KBM-7 (cell line): ENCODE data around the gene PHKA2.

Experiments used
- DNase-seq: peaks from one replicate; pipeline ENCODE4 v3.0.0-alpha.2; 2015
- in situ Hi-C: fragments of 300-500 bp; cut with MboI; formaldehyde crosslinking; loops from 2 replicates; pipeline ENCODE4 v1.14.3; 2020; ENCODE audit warnings: low sequenced_read_pairs, low pct_unique_long_range_greater_than_20kb, mixed read lengths

The PHKA2 gene

DNA sequence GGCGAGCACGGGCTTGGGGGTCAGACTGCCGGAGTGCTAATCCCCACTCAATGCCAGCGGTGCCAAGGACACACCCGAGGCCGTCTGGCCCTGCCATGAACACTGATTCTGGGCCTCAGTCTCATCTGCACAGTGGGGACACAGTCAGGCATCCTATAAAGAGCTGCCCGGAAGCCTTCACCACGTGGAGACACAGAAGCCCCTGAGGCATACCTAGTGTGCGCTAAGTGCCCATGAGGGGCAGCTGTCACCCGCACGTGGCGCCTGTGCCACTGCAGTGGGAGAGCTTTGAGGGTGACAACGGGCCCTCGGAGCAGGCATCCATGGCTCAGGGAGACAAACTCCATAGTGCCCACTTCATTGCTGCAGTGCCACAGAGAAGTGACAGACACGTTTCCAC, 86.3 kb downstream of the PHKA2 start:
- no peak for DNase-seq
- in situ Hi-C loops: loop anchor here (10.0 kb wide), 1 partner anchor 503 kb away; no protein-coding TSS in a partner anchor

DNA sequence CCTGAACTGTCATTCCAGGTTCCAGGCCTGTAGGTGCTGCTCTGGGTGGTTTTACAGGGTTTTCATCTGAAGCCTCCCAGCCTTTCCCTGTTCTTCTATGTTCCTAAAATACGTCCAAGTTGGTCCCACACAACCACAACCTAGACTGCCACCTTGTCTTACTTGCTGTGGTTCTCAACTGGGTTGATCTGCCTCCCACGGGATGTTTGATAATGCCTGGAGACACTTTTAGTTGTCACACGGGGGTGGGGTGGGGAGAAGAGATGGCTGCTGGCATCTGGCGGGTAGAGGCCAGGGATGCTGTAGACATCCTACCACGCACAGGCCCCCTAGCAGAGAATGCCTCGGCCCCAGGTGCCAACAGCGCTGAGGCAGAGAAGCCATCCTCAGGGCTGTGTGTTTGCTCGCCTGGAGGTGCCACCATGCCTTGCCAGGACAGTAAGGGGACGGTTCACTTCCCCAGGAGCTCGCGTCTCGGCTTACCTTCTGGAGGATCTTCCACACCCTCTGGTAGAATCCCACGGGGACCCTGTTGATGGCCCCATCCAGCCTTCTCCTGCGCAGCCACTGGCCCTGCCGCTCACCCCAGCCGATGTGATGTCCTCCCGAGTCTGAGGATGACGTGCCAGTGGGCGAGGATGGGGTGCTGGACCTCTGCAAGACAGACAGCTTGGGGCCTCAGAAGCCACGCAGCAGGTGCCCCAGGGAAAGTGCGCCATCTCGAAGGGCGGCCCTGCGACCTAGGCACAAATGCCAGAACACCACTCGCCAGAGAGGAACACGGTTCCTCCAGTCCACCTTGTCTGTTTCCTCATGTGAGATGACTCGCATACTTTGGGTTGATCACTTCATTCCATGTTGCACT, 87.0 kb downstream of the PHKA2 start:
- DNase-seq: no peak
- in situ Hi-C loops: loop anchor here (10.0 kb wide), 1 partner anchor 502 kb away; no protein-coding TSS in a partner anchor

DNA sequence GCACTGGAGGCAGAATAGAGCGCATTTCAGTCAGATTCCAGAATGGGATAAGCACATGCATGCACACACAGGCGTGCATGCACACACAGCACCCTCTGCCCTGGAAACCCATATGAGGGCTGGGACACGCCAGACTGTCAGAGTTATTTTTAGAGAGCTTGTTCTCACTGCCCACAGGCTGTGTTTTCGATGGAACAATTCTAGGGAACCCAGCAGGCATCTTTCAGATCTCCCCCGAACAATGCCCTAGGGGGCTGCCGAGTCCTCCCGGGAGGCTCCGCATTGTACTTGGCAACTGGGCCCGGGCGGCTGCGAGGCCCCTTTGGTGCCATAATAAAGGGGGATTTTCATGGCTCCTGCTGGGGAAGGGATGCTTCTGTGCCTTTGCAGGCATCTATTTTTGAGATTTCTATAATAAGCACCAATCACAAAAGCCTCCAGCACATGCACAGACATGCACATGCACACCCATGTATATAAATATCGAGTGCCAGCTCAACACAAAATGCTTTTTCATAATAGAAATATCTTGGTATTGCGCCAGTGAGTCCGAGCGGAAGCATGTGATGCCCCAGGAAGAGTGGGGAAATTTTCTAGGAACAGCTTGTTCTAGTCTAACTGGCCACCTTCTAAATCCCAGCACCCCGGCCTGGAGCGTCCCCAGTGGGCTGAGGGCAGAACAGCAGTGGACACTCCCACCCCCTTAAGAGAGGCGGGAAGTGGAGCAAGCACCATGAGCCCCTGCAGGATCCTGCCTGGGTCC, 88.5 kb downstream of the PHKA2 start:
- in situ Hi-C loops: loop anchor here (10.0 kb wide), 1 partner anchor 501 kb away; no protein-coding TSS in a partner anchor
- DNase-seq: no peak

DNA sequence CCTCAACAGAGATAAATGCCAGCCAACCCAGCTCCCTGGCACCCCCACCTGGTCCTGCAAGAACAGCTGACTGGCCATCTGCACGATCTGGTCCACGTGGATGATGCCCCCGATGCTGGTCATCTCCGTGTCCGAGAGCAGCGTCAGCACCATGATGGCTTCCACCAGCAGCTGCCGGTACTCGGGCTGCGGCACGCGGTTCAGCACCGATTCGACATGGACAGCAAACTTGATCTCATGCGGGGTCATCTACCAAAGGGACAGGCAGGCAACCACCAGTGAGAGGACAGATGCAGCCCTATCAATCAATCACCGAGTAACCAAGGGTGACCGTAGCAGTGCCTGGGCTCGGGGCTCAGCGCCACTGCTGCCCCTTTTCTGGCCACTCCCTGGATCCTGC, 89.8 kb downstream of the PHKA2 start:
- DNase-seq: no peak
- in situ Hi-C loops: loop anchor here (10.0 kb wide), 1 partner anchor 499 kb away; no protein-coding TSS in a partner anchor

DNA sequence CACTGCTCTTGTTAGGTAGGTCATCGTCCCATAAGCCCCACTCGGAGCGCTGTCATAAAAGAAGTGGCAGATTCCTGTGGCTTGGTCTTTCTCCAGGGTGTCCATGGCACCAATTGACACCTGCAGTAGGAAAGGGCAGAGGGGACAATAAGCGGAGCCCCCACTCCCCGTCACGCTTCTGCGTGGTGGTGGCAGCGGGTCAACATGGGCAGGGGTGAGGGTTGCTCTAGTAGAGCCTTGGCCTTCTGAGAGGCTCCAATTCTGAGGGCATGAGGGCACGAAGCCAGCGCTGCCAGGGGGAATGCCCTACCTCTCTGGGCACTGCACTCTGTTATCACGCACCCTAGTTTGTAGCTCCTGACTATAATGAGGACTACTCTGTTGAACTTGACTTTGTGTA, 90.4 kb downstream of the PHKA2 start:
- no peak for DNase-seq
- in situ Hi-C loops: loop anchor here (10.0 kb wide), 1 partner anchor 499 kb away; no protein-coding TSS in a partner anchor

DNA sequence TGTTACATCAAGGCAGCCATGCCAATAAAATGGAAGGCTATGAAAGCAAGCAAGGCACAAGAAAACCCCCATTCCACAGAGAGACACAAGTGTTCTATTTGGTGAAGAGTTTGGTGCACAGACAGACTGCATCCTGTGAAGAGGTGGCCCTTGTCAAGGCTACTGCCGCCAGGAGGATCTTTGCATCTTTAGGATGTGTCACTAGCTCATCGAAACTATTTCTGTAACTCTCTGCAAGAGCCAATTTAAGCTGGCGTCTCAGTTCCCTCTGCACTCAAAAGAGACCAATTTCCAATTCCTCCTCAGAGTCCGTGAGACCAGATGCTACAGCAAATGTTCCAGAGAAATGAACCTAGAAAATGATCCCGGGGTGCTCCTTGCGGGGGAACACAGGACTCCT, 91.0 kb downstream of the PHKA2 start:
- in situ Hi-C loops: loop anchor here (10.0 kb wide), 1 partner anchor 498 kb away; no protein-coding TSS in a partner anchor
- no peak for DNase-seq

DNA sequence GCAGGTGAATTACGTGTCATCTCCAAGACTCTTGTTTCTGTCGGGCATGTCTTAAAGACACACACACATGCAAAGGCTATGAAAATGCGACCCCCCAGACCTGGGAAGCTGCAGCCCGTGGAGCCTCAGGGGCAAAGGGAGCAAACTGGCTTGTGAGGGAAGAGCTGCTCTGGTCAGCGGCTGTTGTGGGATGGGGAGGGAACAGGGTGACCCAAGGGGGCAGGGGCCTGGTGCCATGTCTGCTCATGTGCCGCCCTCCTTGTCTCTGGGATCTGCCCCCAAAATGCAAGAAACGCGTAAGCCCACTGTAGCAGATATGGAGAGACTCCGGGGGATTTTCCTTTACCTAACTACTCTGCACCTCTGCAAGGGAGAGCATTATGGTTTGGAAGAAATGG, 92.4 kb downstream of the PHKA2 start:
- no peak for DNase-seq
- in situ Hi-C loops: loop anchor here (10.0 kb wide), 1 partner anchor 497 kb away; no protein-coding TSS in a partner anchor

DNA sequence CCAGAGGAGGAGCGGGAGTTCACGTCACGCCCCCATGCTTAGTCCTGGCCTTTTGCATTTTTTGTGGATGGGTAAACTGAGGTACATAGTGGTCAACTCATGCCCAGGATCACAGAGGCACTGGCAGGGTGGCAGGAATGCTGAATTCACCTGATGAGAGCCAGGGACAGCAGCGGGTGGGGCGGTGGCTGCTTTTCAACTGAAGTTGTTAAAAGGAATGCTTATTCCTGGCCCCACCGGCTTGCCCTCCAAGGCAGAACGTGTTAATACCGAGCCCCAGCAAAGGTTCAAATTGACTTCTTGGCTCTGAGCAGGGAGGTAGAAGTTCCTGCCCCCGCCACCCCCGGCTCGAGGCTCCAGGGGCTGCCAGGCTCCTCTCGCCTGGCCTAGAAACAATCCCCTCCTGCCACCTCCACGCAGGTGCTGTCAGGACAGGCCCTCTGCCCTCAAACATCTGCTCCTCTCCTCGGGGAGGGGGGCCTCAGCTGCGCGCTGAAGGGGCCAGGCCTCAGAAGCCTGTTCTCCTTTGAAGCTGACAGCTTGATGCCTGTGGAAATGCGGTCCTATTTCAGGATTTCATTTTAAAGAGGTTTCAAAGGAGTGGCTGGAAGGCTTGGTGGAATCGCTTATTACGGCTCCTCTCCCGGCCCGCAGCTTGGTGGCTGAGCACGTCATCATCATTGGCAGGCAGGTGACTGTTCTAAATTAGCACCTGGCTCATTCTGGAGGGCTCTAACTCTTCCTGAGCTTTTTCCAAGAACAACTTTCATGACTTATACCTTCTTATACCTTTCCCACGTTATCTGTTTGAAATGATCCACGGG, 93.0 kb downstream of the PHKA2 start:
- no peak for DNase-seq
- in situ Hi-C loops: loop anchor here (10.0 kb wide), 1 partner anchor 496 kb away; no protein-coding TSS in a partner anchor

DNA sequence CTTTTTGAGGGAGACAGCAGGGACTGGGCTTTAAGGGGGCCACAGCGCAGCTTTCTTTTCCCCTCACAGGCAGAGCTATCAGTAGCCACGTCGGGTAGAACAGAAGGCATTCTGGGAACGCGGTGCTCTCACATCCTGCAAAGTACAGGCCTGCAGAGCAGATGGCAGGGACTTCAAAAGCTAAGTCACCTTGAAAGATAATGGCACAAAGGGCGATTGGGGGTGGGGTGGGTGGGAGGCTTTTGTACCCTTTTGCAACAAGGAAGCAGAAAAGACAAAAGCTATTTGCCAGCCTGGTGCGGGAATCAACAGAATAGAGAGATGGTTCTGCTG, 93.9 kb downstream of the PHKA2 start:
- in situ Hi-C loops: loop anchor here (10.0 kb wide), 1 partner anchor 495 kb away; no protein-coding TSS in a partner anchor
- no peak for DNase-seq

DNA sequence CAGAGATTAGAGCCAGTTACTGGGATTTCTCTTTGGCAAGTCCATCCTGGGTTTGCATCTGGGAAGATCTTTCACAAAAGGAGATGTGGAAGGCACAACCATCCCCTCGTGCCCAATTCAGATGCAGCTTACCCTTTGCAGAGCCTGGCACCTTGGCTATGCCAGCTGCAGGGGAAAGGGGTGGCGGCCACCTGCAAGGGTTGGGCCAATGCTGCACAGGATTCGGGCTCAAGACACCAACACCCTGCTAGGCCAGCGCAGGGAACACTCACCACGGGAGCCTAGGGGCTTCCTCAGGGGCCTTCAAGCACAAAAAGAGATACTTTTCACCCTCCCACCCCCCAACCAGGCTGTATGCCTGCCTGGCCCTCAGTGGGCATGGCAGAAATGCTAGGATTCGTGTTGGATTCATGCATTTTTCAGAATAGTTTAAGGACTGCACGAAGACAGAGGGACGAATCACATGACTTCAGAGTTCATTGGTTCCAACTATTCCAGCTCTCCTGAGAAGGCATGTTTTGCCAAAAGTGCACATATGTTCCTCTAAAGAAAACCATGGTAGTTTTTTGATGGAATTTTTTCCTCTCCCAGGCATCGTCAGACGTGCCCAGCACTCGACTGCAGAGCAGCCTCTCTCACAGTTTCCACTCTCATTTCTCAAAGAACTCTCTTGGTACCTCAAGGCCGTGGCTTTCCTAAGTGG, 94.4 kb downstream of the PHKA2 start:
- in situ Hi-C loops: loop anchor here (10.0 kb wide), 1 partner anchor 495 kb away; no protein-coding TSS in a partner anchor

DNA sequence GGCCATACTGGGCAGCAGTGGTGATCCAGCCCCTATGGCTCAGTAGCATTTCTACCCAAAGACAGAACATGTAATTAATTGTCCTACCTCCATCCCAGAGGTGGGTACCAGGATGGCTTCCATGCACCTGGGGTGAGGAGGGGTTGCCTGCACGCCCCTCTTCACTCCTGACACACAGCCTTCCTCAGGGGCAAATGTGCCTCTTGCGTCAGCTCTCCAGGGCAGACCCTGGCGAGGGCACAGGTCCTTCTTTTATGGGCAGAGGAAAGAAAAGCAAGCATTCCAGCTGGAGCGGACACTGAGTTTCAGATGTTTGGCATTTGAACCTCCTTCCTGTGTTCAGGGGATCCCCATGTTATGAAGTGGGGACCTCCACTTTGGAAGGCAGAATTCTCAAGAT, 95.6 kb downstream of the PHKA2 start:
- in situ Hi-C loops: no loop called here
- DNase-seq: no peak

More for the DNA sequence above, 94.4 kb downstream of the PHKA2 start:
- DNase-seq: no peak

DNA sequence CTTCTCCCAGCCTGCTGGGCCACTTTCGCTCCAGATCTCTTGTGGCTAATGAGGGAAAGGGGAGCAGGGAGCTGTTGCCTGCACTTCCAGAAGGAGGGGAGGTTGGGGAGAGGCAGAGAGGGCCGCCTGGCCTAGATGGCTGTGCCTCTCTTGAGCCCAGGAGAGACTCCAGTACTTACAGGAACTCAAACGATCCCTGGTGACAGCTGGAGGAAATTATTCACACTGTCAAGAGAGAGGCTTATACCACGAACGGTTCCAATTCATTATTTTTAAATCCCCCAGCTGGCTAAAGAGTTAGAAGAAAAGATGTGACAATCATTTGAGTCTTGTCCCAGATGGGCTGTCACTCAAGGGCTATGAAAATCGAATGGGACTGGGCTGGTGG, 96.1 kb downstream of the PHKA2 start:
- no peak for DNase-seq
- in situ Hi-C loops: no loop called here

DNA sequence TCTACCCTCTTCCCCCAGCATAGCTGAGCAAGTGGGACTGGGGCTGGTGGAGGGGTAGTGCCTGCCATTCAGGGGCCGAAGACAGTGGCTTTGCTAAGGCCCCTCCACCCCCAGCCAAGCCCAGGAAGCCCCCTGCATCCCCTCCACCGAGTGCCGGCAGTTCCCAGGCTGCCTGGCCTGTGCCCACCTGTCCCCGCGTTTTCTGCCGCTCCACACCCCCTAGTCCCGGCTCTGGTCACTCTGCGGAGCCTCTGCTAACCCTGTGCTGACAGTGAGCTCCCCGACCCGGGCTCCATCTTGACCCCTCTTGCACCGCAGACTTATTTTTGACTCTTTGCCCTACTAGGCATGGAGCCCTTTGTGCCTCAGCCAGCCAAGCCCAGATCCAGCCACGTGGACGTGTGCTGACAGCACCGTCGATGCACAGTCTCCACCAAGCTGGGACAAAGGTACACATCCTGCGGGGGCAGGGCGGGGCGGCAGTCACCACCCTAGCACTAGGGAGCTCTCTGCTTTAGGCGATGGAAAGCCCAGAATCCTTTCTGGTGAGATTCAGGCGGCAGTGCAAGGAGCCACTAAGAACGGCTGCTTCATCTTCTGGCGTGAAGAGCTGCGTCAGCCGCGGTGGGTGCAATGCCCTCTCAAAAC, 96.6 kb downstream of the PHKA2 start:
- no peak for DNase-seq
- in situ Hi-C loops: no loop called here

DNA sequence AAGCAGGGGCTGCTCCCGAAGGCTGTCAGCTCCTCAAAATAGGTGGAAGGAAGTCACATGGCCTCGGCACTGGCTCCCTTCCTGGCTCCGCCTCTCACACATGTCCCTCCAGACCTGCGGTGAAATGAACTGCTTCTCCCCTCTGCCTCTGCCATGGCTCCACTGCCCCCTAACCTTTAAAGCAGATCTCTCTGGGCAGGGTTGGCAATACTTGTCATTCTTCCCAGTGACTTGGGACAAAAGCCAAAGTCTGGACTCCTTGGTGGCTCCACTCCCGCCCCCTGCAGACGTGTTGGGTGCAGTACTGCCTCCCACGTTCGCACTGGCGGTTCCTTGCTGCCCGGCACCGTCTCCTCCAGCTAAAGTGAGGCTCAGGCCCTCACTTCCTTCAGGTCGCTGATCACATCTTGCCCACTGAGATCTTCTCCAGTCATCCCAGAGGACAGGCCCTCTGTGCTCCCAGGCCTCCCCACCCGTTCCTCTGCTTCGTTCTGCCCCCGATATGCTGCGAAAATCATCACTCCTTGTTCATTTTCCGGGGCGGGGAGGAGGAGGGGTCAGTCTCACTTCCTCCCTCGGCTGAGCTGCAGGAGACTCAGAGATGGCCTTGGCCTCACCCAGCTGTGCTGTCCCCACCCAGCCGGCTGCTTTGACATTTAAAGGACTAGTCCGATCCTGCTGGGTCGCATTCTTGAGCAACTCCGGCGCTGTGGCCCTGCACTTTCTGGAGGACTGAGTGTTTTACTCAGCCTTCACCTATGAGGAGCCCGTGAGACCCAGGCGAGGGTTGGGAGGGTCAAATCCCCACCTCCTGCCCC, 97.4 kb downstream of the PHKA2 start:
- DNase-seq: peak; percentile 85
- in situ Hi-C loops: no loop called here

DNA sequence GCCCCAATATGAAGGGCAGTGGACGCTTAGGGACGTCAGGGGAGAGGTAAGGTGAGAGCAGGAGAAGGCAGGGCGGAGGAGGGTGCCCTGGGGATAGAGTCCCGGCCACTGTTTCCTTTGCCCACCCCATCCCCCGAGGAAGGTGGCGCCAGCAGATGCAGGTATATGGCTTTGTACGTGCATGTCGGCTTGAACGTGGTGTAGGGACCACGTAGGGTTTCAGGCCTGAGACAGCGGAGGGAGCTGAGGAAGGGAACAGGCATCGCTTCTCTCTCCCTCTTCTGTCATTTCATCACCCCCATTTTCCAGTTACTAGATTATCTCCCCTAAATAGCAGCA, 97.9 kb downstream of the PHKA2 start:
- in situ Hi-C loops: no loop called here
- DNase-seq: no peak

DNA sequence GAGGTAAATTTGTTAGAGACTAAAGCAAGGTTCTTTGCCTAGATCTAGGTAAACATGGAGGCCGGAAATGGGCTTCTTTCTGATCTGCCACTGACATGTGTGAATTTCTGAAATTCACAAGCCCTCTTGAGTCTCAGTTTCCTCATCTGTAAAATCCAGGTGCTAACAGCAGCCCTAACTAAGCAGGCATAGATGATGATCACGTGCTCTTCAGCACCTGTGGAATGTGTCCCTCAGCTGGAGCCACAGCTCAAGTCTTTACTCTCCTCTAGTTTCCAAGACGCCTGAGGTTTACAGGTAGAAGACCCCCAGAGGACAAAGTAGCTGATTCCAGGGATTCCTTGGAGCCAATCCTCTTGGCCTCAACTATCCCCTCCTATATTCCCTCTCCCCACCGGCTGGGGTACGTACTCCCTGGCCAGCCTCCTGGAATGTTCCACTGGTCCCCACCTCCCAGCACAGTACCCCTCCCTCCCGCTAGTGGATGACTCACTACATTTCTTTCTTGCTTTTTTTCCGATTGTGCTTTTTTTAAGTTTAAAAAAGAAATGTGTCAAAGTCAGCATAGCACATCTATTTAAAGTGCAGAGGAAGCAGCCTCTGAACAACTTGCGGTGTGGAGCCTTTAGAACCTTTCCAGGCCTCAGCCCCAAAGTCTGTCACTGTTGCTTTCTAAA, 98.4 kb downstream of the PHKA2 start:
- in situ Hi-C loops: no loop called here
- DNase-seq: no peak

DNA sequence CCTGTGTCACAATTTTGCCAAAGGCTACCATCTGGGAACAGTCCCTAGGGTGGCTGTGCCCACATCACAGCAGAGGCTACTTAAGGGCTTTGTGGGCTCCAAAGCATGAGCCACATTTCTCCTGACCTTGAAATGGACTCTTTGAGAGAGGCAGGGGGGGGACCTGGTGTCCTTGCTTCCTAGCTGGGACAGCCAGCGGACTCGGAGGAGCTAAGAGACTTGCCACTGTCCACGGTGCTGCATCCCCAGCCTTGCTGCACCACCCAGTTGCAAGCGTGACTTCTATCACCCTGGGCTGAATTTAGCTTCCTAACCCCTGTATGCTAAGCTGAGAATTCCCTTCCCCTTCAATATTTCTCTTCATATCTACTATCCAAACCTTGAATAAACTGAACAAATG, 99.0 kb downstream of the PHKA2 start:
- no peak for DNase-seq
- in situ Hi-C loops: no loop called here
